ENCODE measurements around the gene ZNF496. TPM values are rescaled to one million over a fixed set of nuclear protein-coding genes. Genes with fewer than 3 reads are reported as not detected.

ZNF496 gene
- total RNA-seq, 2 experiments from 2014 or later: 21.7 to 36.4 TPM

- Histone ChIP-seq H3K9me3 (ENCODE audit: low read length) (no peaks in the 10 kb centered on the region), H3K9me2 (ENCODE audit: insufficient read depth, low read length) (no peaks in the 10 kb centered on the region), H3K27ac (ENCODE audit: low read depth, low read length, poor library complexity, severe bottlenecking) (no peak overlapping the region), H4K20me1 (ENCODE audit: insufficient read depth, low read length) (no peaks in the 10 kb centered on the region; the same call in 1 of the 2 replicates), H3K4me1 (ENCODE audit: insufficient read depth, low read length, poor library complexity, severe bottlenecking) (peaks cover 17% of the 10 kb centered on the region), H3K36me3 (ENCODE audit: insufficient read depth, low read length) (peaks cover 28% of the 10 kb centered on the region), H3K79me2 (ENCODE audit: insufficient read depth, low read depth, low read length) (peaks cover 10% of the 10 kb centered on the region; the same call in 1 of the 2 replicates), H2AFZ (ENCODE audit: low read length) (peak overlapping the region; percentile 79; the same call in 1 of the 2 replicates), H3K4me3 (ENCODE audit: low read depth, low read length, poor library complexity, severe bottlenecking) (peak overlapping the region; percentile 99), H3K4me2 (ENCODE audit: low read length) (peak overlapping the region; percentile 91)
- POLR2A ChIA-PET: interaction anchor here (0.6 to 1.1 kb wide), 3 partner anchors 13 to 228 kb away, joined by 3 to 4 read pairs (median 3); no protein-coding TSS in a partner anchor
- CTCF ChIA-PET (ENCODE audit: unreplicated experiment): no interaction called here
- DNase-seq (ENCODE audit: low spot score): peak; percentile 43
- TF ChIP-seq EZH2phosphoT487 (IDR thresholded peaks at IDR 0.05; ENCODE audit: borderline replicate concordance, low read depth, low read length): no peak
- TF ChIP-seq, protein P1, sequence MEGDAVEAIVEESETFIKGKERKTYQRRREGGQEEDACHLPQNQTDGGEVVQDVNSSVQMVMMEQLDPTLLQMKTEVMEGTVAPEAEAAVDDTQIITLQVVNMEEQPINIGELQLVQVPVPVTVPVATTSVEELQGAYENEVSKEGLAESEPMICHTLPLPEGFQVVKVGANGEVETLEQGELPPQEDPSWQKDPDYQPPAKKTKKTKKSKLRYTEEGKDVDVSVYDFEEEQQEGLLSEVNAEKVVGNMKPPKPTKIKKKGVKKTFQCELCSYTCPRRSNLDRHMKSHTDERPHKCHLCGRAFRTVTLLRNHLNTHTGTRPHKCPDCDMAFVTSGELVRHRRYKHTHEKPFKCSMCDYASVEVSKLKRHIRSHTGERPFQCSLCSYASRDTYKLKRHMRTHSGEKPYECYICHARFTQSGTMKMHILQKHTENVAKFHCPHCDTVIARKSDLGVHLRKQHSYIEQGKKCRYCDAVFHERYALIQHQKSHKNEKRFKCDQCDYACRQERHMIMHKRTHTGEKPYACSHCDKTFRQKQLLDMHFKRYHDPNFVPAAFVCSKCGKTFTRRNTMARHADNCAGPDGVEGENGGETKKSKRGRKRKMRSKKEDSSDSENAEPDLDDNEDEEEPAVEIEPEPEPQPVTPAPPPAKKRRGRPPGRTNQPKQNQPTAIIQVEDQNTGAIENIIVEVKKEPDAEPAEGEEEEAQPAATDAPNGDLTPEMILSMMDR (conservative IDR thresholded peaks at IDR 0.05; ENCODE audit: low read length): 0 out of 2 replicates have a peak, but pooled peaks have one; percentile 3
- BruUV-seq (replicated peaks): no TSS peak
- intact Hi-C loops (cut with micrococcal nuclease; ENCODE audit: unreplicated experiment): loop anchor here (5.0 kb wide), 1 partner anchor 120 kb away; no protein-coding TSS in a partner anchor
Observed at GRCh38 chr1:247332215-247332622, 552 bp upstream of the ZNF496 start.

GRCh38 chr1:247331172-247331524 lies 519 bp downstream of the ZNF496 start:
- Histone ChIP-seq H3K9me2 (ENCODE audit: insufficient read depth, low read length) (no peaks in the 10 kb centered on the region), H3K4me1 (ENCODE audit: insufficient read depth, low read length, poor library complexity, severe bottlenecking) (peaks cover 24% of the 10 kb centered on the region), H3K79me2 (ENCODE audit: insufficient read depth, low read depth, low read length) (peaks cover 10% of the 10 kb centered on the region; the same call in 1 of the 2 replicates), H3K27ac (ENCODE audit: low read depth, low read length, poor library complexity, severe bottlenecking) (peak overlapping the region; percentile 42), H3K4me2 (ENCODE audit: low read length) (peak overlapping the region; percentile 91), H3K9me3 (ENCODE audit: low read length) (no peaks in the 10 kb centered on the region), H3K4me3 (ENCODE audit: low read depth, low read length, poor library complexity, severe bottlenecking) (peak overlapping the region; percentile 99), H3K36me3 (ENCODE audit: insufficient read depth, low read length) (peaks cover 36% of the 10 kb centered on the region), H2AFZ (ENCODE audit: low read length) (peak overlapping the region; percentile 78), H4K20me1 (ENCODE audit: insufficient read depth, low read length) (no peaks in the 10 kb centered on the region; the same call in 1 of the 2 replicates)
- TF ChIP-seq, protein P1 (conservative IDR thresholded peaks at IDR 0.05; ENCODE audit: low read length): no peak
- no peak for TF ChIP-seq EZH2phosphoT487 (IDR thresholded peaks at IDR 0.05; ENCODE audit: borderline replicate concordance, low read depth, low read length)
- DNase-seq (ENCODE audit: low spot score): peak; percentile 70
- intact Hi-C loops (cut with micrococcal nuclease; ENCODE audit: unreplicated experiment): loop anchor here (5.0 kb wide), 1 partner anchor 119 kb away; no protein-coding TSS in a partner anchor
- ChIA-PET CTCF (ENCODE audit: unreplicated experiment) (interaction anchor here (0.8 kb wide), 1 partner anchor 1042 kb away, joined by 3 read pairs; no protein-coding TSS in a partner anchor), POLR2A (interaction anchor here (0.7 to 1.4 kb wide), 2 partner anchors 12 to 19 kb away, joined by 3 read pairs; no protein-coding TSS in a partner anchor)
- no TSS peak for BruUV-seq (replicated peaks)
